Ishikawa (cell line): Measurements from ENCODE around the gene CYP27A1.

Source experiments
- CEBPB ChIP-seq: IDR thresholded peaks from 2 replicates; pipeline ENCODE4 v1.6.1; 2012
- CREB1 ChIP-seq: IDR thresholded peaks from 2 replicates; pipeline ENCODE4 v1.6.1; 2012; ENCODE audit warnings: low read depth
- EGR1 ChIP-seq: IDR thresholded peaks from 2 replicates; pipeline ENCODE4 v1.6.1; 2012
- EP300 ChIP-seq: IDR thresholded peaks from 2 replicates; pipeline ENCODE4 v1.6.1; 2012; ENCODE audit warnings: borderline replicate concordance
- FOXM1 ChIP-seq: IDR thresholded peaks from 2 replicates; pipeline ENCODE4 v1.6.1; 2012; ENCODE audit warnings: low read depth, borderline replicate concordance
- NFIC ChIP-seq: IDR thresholded peaks from 2 replicates; pipeline ENCODE4 v1.6.1; 2012
- RAD21 ChIP-seq: IDR thresholded peaks from 2 replicates; pipeline ENCODE4 v1.6.1; 2012; ENCODE audit warnings: low read depth
- REST ChIP-seq: IDR thresholded peaks from 2 replicates; pipeline ENCODE4 v1.6.1; 2012; ENCODE audit warnings: low read depth, mild to moderate bottlenecking
- TAF1 ChIP-seq: IDR thresholded peaks from 2 replicates; pipeline ENCODE4 v1.6.1; 2012; ENCODE audit warnings: low read depth, mild to moderate bottlenecking
- TCF12 ChIP-seq: IDR thresholded peaks from 2 replicates; pipeline ENCODE4 v1.6.1; 2012; ENCODE audit warnings: low read depth
- TEAD4 ChIP-seq: IDR thresholded peaks from 2 replicates; pipeline ENCODE4 v1.6.1; 2012
- USF1 ChIP-seq: IDR thresholded peaks from 2 replicates; pipeline ENCODE4 v1.6.1; 2012
- YY1 ChIP-seq: IDR thresholded peaks from 2 replicates; pipeline ENCODE4 v1.6.1; 2012; ENCODE audit warnings: low read depth
- ZBTB7A ChIP-seq: IDR thresholded peaks from 2 replicates; pipeline ENCODE4 v1.6.1; 2012; ENCODE audit warnings: low read depth
- TF ChIP-seq, protein P1 (sequence below): IDR thresholded peaks from 2 replicates; pipeline ENCODE4 v1.6.1; 2012

The CYP27A1 gene

GRCh38 chr2:218855305-218856166, 73.6 kb downstream of the CYP27A1 start:
- TF ChIP-seq TEAD4 (no peak), TCF12 (no peak), NFIC (no peak), ZBTB7A (no peak), USF1 (no peak), EGR1 (no peak), EP300 (no peak)

DNA sequence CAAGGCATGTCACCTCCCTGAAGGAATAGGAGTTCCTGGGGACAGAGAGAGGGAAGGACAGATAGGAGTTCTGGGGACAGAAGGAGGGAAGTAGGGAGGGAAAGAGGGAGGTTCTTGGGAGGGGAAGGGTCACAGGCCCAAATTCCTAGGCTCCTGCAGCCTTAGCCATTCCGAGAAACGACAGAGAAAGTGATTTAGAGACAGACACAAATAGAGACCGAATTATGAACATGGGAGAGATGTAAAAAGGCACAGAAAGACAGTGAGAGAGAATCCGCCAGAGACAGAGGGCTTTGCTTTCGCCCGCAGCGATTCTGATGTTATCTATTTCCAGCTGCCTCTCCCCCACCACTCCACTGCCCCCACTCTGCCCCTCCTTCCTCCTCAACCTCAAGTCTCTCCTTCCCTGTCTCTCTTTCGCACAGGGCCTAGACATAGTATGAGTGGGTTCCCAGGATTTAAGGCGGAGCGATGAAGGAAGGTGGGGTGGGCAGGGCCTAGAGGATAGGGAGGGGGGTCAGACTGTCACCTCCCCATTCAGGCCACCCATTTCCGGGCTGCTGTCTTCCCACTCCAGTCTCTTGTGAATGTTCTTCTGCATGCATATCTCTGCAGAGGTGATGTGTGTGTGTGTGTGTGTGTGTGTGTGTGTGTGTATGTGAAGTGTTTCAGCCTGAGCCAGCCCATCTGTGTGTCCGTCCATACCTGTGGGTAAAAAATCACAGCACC, 74.4 kb downstream of the CYP27A1 start:
- no peak for TF ChIP-seq TEAD4
- TF ChIP-seq, protein P1, sequence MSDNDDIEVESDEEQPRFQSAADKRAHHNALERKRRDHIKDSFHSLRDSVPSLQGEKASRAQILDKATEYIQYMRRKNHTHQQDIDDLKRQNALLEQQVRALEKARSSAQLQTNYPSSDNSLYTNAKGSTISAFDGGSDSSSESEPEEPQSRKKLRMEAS: no peak
- no peak for TF ChIP-seq EGR1
- TF ChIP-seq EP300: no peak
- no peak for TF ChIP-seq FOXM1
- no peak for TF ChIP-seq TAF1
- no peak for TF ChIP-seq RAD21
- no peak for TF ChIP-seq USF1
- no peak for TF ChIP-seq CREB1
- TF ChIP-seq TCF12: no peak
- no peak for TF ChIP-seq NFIC
- TF ChIP-seq REST: no peak
- TF ChIP-seq YY1: no peak
- TF ChIP-seq CEBPB: no peak
- TF ChIP-seq ZBTB7A: no peak

DNA sequence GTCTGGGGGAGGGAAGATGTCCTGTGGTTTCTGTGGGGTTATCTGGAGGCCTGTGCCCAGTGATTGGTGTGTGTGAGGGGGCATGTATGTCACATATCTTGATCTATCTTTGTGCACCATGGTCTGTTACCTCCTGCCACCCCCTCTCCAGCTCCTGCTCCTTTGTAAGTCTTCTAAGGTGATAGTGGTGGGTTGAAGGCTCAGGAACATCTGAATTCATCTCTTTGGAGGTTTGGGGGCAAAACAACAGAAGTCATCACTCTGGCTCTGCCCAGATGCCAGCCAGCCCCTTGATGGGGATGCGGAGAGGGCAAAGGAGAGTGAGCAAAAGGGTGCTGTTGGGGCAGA, 74.9 kb downstream of the CYP27A1 start:
- TF ChIP-seq TAF1 (no peak), REST (no peak), EP300 (no peak), EGR1 (no peak), CREB1 (no peak), TCF12 (no peak), CEBPB (no peak), ZBTB7A (no peak), YY1 (no peak), NFIC (no peak), USF1 (no peak), TEAD4 (no peak), RAD21 (no peak)

DNA sequence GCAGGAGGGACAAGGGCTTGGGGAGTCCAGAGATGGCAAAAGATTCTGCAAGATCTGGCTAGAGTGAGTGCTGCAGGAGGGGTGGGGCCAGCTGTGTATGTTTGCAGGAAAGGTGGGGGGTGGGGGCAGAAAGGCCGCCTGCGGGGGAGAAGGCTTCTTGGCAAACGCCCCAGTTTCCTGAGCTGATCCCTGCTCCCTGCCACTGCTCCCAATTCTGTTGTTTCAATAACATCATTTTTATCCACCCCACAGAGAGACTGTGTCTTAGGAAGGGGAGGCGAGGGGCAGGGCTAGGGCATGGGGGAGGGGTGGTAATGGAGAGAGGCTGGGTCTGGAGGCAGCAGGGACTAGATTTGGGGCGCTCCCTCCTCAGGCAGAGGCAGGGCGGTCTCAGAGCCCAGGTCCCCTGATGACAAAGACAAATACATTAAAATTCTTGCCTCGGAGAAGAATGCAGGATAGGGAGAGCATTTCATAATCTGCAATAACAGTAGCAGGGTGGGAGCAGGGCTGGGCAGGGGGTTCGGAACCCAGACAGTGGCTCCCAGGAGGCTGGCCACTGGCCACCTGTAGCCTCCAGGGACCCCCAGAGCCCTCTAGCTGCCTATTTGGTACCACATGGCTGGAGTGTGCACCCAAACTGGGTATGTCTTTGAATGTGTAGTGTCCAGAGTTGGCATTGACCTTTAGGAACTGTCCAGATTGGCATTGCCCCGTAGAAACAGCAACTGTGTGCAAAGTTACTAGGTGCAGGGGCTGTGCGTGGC, 75.6 kb downstream of the CYP27A1 start:
- TF ChIP-seq CEBPB: no peak

GRCh38 chr2:218858138-218858445, 76.1 kb downstream of the CYP27A1 start:
- TF ChIP-seq YY1 (no peak), FOXM1 (no peak), TAF1 (no peak), USF1 (no peak), NFIC (no peak), ZBTB7A (no peak), TCF12 (no peak), EGR1 (no peak), CREB1 (no peak), TEAD4 (no peak), CEBPB (no peak), REST (no peak)
- TF ChIP-seq, protein P1: no peak
